GM12874 (cell line): Measurements from ENCODE around the gene LARGE1.

Experiments used
- TF ChIP-seq, protein P1 (sequence below): IDR thresholded peaks from 2 replicates; pipeline ENCODE4 v1.5.1; 2011; ENCODE audit warnings: low read depth, mild to moderate bottlenecking, control low read depth, low read length, moderate library complexity; ENCODE audit not compliant: insufficient read depth

The LARGE1 gene

DNA sequence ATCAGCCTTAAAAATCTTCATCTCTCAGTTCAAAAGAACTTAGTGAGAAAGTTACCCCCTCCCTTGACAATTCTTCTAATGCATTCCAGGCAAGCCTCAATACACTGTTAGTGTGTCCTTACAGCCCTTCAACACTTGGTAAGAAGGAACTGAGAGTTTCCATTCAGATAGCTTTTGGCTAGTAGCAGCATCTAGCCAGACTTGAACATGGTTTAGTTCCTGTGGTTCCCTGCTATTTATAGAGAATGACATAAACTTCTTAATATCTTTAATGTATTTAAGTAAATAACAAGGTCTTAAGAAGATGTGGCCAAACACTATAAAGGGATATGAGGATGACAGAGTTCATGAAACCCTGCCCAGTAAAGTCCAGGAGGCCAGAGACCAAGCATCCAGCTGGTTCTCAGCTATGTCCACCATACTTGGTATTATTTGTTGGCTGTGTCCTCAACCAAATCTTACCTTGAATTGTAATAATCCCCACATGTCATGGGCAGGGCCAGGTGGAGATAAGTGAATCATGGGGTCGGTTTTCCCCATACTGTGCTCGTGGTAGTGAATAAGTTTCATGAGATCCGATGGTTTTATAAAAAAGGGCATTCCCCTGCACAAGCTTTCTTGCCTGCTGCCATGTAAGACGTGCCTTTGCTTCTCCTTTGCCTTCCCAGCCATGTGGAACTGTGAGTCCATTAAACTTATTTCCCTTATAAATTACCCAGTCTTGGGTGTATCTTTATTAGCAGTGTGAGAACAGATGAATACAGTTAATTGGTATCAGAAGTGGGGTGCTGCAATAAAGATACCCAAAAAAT lies 132.4 kb downstream of the LARGE1 start:
- TF ChIP-seq, protein P1, sequence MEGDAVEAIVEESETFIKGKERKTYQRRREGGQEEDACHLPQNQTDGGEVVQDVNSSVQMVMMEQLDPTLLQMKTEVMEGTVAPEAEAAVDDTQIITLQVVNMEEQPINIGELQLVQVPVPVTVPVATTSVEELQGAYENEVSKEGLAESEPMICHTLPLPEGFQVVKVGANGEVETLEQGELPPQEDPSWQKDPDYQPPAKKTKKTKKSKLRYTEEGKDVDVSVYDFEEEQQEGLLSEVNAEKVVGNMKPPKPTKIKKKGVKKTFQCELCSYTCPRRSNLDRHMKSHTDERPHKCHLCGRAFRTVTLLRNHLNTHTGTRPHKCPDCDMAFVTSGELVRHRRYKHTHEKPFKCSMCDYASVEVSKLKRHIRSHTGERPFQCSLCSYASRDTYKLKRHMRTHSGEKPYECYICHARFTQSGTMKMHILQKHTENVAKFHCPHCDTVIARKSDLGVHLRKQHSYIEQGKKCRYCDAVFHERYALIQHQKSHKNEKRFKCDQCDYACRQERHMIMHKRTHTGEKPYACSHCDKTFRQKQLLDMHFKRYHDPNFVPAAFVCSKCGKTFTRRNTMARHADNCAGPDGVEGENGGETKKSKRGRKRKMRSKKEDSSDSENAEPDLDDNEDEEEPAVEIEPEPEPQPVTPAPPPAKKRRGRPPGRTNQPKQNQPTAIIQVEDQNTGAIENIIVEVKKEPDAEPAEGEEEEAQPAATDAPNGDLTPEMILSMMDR, result no peak

DNA sequence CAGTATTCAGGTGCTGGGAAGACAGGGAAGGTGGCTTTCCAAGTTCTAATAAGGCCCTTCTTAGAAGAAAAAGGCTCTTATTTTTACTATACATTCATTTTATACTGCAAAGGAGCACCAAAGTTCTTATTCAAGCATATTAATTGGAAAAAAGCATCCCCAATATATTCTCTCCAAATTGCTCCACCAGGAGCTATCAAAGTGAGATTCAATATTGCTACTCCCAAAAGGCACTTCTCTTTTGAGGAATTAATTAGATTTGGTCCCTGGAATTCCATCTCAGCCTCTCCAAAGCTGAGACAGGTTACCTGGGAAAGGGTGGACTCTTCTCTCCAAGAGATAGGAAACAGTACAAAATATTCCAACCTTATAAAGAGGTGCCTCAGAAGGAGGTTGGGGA lies 134.1 kb downstream of the LARGE1 start:
- TF ChIP-seq, protein P1, result no peak

DNA sequence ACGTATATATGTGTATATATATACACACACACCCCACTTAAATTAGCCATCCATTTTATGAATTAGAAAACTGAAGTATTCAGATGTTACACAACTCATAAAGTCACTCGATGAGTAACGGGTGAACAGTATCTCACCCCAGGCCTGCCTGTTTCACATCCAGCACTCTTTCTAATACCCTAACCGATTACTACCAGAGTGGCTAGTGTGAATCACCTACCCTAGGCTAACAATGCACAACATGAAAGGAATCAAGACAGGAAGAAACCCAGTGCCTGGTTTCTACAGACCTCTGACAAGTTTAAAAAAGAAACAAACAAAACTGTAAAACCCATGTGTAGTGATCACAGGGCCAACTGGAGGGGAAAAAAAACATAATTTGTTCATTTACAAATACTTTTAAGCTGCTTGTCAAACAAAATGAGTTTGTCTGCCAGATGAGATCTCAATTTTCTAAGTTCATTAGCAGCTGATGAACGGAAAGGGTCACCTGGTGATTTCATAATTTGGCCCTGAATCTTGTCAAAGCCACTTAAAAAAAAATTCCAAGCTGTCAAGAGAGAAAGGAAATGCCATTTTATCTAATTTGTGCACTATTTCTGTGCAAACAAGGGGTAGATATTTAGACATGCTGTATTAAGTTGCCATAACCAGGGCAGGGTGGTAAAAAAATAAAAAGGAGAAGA lies 134.8 kb downstream of the LARGE1 start:
- TF ChIP-seq, protein P1, result no peak

DNA sequence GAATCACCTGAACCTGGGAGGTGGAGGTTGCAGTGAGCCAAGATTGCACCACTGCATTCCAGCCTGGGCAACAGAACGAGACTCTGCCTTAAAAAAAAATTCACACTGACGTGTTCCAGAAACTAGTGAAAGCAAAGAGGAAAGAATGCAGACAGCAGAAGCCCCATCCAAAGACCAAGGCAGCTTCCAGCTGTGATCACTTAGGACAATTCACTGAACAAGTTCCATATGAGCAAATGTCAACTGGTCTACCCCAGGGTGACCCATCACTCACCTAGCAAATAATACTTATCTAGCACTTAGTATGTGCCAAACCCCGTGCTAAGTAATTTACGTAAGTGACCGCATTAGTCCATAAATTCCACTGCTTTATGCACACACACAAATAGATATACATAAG lies 138.9 kb downstream of the LARGE1 start:
- TF ChIP-seq, protein P1, result no peak

DNA sequence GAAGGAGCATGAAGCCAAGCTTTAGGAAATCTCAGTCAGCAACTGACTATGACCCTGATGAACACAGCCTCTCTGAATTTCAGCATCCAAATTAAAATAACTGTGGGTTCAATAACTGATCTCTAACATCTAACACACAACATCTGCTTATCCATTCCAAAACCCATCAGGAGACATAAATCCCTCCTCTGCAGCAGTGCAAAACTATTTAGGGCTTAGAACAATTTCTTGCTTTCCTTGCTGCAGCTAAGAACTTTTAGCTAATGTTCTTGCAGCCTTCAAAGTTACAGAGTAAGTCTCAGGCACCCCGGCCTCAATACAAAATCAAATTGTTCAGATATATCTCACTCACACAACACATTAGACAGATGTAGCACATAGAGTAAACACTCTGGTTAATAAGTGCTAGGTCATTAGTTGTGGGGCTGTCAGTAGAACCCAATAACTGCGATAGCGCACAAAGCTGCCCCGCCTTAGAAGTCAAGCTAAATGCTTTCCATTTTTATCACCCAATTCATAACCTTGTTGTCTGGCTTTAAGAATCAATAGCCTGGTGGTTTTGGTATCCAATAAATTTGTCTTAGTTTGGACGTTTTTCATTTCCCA lies 139.6 kb downstream of the LARGE1 start:
- TF ChIP-seq, protein P1, result no peak

DNA sequence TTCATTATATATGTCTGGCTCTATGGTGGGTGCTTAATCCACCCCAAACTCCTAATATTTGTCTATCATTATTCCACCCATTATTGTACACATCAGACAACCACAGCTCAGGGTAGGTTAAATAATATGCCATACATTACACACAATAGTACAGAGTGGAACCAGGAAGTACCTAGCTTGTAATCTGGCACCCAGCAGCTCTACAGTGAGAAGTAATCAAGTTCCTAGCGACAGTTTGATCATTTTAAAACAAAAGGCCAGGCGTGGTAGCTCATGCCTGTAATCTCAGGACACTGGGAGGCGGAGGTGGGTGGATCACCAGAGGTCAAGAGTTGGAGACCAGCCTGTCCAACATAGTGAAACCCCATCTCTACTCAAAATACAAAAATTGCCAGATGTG lies 141.0 kb downstream of the LARGE1 start:
- TF ChIP-seq, protein P1, result no peak

DNA sequence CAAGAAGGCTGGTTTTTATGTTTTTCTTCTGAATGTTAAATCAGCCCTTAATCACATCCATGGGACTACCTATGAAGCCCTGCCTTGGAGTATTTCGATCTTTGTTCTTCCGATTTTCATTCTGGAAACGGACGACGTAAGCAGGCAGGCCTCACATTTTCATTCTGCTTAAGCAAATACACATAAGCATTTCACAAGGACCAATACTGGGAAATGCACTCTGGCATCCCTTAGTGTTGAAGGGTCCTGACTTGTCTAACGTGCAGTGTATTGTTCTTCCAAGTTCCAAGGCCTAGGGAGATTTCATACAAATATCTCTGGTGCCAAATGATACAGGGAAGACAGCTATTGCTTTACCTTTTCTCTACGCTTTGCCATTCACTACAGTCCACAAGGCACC lies 143.8 kb downstream of the LARGE1 start:
- TF ChIP-seq, protein P1, result no peak
